Measurements from ENCODE around the gene BANP.

DNA sequence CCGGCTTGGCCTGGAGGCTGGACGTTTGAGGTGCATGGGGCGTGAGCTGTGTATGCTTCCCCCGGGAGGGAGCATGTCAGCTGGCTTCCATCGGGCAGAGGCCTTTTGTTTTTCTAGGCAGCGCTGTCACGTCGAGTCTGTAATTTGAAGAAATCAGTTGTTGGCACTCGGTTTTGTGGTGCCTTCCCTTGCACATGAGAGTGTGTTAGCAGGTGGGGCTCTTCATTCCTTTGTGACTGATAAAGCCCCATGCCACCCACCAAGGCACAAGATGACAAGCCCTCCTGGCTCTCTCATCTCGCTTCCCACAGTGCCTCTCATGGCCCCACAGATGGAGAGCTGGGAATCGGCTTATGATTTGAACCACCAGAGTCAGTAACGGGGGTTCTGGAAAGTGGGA lies 72.1 kb downstream of the BANP start:
- TF ChIP-seq, protein P1, sequence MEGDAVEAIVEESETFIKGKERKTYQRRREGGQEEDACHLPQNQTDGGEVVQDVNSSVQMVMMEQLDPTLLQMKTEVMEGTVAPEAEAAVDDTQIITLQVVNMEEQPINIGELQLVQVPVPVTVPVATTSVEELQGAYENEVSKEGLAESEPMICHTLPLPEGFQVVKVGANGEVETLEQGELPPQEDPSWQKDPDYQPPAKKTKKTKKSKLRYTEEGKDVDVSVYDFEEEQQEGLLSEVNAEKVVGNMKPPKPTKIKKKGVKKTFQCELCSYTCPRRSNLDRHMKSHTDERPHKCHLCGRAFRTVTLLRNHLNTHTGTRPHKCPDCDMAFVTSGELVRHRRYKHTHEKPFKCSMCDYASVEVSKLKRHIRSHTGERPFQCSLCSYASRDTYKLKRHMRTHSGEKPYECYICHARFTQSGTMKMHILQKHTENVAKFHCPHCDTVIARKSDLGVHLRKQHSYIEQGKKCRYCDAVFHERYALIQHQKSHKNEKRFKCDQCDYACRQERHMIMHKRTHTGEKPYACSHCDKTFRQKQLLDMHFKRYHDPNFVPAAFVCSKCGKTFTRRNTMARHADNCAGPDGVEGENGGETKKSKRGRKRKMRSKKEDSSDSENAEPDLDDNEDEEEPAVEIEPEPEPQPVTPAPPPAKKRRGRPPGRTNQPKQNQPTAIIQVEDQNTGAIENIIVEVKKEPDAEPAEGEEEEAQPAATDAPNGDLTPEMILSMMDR (IDR thresholded peaks at IDR 0.05): no peak
- TF ChIP-seq, protein P2, sequence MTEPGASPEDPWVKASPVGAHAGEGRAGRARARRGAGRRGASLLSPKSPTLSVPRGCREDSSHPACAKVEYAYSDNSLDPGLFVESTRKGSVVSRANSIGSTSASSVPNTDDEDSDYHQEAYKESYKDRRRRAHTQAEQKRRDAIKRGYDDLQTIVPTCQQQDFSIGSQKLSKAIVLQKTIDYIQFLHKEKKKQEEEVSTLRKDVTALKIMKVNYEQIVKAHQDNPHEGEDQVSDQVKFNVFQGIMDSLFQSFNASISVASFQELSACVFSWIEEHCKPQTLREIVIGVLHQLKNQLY (CRISPR knock-in tag; IDR thresholded peaks at IDR 0.05): no peak
- TF ChIP-seq ZNF121 (CRISPR knock-in tag; IDR thresholded peaks at IDR 0.05): no peak

Data from WTC11 (cell line).